Activated naive CD4-positive, alpha-beta T cell treated with anti-CD3 and anti-CD28 coated beads for 36 hours (primary cell): ENCODE data around the gene BAG5. TPM values are rescaled to one million over a fixed set of nuclear protein-coding genes. Genes with fewer than 3 reads are reported as not detected.

Experiments used
- total RNA-seq, 2 experiments: library from RNA; stranded (reverse); gene quantifications; one replicate each; pipeline ENCODE4 v1.2.3, GENCODE V29; 2021

Gene BAG5
- total RNA-seq, 2 experiments from 2014 or later = 15.5 to 16.6 TPM

Other genes starting within 250 kb of the BAG5 start
- gene EIF5, start 228.4 kb downstream of the BAG5 start, total RNA-seq = 100 to 1,000 TPM; 117 to 121 TPM
- gene MARK3, start 177.2 kb downstream of the BAG5 start, total RNA-seq = 10 to 100 TPM; 62.2 to 64.7 TPM
- gene CKB, start 39.8 kb downstream of the BAG5 start, total RNA-seq = 1 to 10 TPM; 3.8 to 4.9 TPM
- 1 to 10 TPM; 6.6 to 6.7 TPM for gene TRMT61A, start 33.5 kb downstream of the BAG5 start, total RNA-seq
- 10 to 100 TPM; 36.8 to 48.4 TPM for gene COA8, start 303 bp upstream of the BAG5 start, total RNA-seq
- gene KLC1, start 66.6 kb upstream of the BAG5 start, total RNA-seq = 100 to 1,000 TPM in 1 of 2 experiments, 10 to 100 TPM in 1; 94.8 to 101 TPM
- gene XRCC3, start 152.8 kb upstream of the BAG5 start, total RNA-seq = 10 to 100 TPM; 49.0 to 50.4 TPM
- gene ZFYVE21, start 153.2 kb upstream of the BAG5 start, total RNA-seq = 10 to 100 TPM in 1 of 2 experiments, 1 to 10 TPM in 1; 9.1 to 10.4 TPM